Measurements from ENCODE around the gene PTGFR. TPM values are rescaled to one million over a fixed set of nuclear protein-coding genes. Genes with fewer than 3 reads are reported as not detected.

Gene PTGFR
- polyA plus RNA-seq, 3 donors, result 0.43 to 0.88 TPM; not detected in 1

DNA sequence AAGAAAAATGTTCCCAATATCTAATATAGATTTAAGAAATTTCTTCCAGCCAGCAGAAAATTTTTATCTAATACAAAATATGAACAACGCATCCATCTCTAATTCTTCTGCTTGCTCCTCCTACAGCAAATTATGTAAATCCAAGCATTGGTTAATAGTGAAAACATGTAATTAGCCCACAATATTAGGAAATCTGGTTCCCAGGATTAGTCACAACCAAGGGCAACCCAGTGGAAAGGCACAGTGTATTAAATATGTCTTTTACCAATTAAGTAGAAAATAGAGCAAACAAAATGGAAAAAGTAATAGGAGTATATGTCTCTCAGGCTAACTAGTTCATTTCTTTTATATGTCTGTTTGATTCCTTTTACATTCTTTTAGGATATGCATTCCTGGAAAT, 70.0 kb downstream of the PTGFR start:
- intact Hi-C loops (cut with micrococcal nuclease), result no loop called here
- WGBS (ENCODE audit: insufficient coverage), result no CpG with 5 or more reads among the region's 1 CpG
- no peaks in the 10 kb centered on the region for H3K36me3 Mint-ChIP-seq
- Histone ChIP-seq H3K36me3 (replicated peaks in 1 of 2; ENCODE audit: control insufficient read depth in 1 of 2, insufficient read depth in 2 of 2, low read length in 2 of 2) (no peaks in the 10 kb centered on the region), H3K4me1 (ENCODE audit: control insufficient read depth in 1 of 2, insufficient read depth in 2 of 2, low read length in 2 of 2) (peaks cover 0 to 5% of the 10 kb centered on the region in 2 donors), H4K20me1 (ENCODE audit: insufficient read depth, low read length) (no peaks in the 10 kb centered on the region), H3K4me2 (replicated peaks; ENCODE audit: extremely low read depth, low read length, poor library complexity, severe bottlenecking) (no peak overlapping the region), H3K27ac (ENCODE audit: low read depth in 1 of 2, low read length in 2 of 2) (peak overlapping the region in 1 of 2 donors; percentile 67), H2AFZ (ENCODE audit: insufficient read depth, low read depth, low read length, poor library complexity, severe bottlenecking) (no peak overlapping the region), H3K9me3 (replicated peaks in 1 of 2; ENCODE audit: control insufficient read depth in 1 of 2, insufficient read depth in 1 of 2, low read length in 2 of 2) (no peaks in the 10 kb centered on the region), H3K79me2 (ENCODE audit: insufficient read depth, low read length) (no peaks in the 10 kb centered on the region), H3K4me3 (replicated peaks in 1 of 3; ENCODE audit: low read depth in 2 of 3, low read length in 3 of 3) (peak overlapping the region in 1 of 3 experiments; percentile 47), H3K27me3 (ENCODE audit: control insufficient read depth in 2 of 2, insufficient read depth in 2 of 2, low read length in 2 of 2) (no peaks in the 10 kb centered on the region), H3K9ac (ENCODE audit: insufficient read depth, low read length, poor library complexity, severe bottlenecking) (no peak overlapping the region)
- DNase-seq, result peak in 2 of 3 donors; percentile 1 to 13
- H3K9me3 Mint-ChIP-seq, result peaks cover 0 to 9% (median 4%) of the 10 kb centered on the region in 7 donors
- no peak overlapping the region for H3K4me3 Mint-ChIP-seq
- TF ChIP-seq CTCF (IDR thresholded peaks at IDR 0.05), result no peak
- H3K4me1 Mint-ChIP-seq, result no peaks in the 10 kb centered on the region
- no peak overlapping the region for H3K27ac Mint-ChIP-seq
- peaks cover 0 to 2% (median 0%) of the 10 kb centered on the region in 3 donors for H3K27me3 Mint-ChIP-seq (ENCODE audit: low read depth in 3 of 3)

GRCh38 chr1:78561856-78562255, 71.1 kb downstream of the PTGFR start:
- Histone ChIP-seq H3K4me3 (replicated peaks in 1 of 3; ENCODE audit: low read depth in 2 of 3, low read length in 3 of 3) (peak overlapping the region in 1 of 3 experiments; percentile 47), H2AFZ (ENCODE audit: insufficient read depth, low read depth, low read length, poor library complexity, severe bottlenecking) (no peak overlapping the region), H3K4me2 (replicated peaks; ENCODE audit: extremely low read depth, low read length, poor library complexity, severe bottlenecking) (peak overlapping the region; percentile 46), H3K79me2 (ENCODE audit: insufficient read depth, low read length) (no peaks in the 10 kb centered on the region), H3K4me1 (ENCODE audit: control insufficient read depth in 1 of 2, insufficient read depth in 2 of 2, low read length in 2 of 2) (peaks cover 0 to 5% of the 10 kb centered on the region in 2 donors), H3K27me3 (ENCODE audit: control insufficient read depth in 2 of 2, insufficient read depth in 2 of 2, low read length in 2 of 2) (no peaks in the 10 kb centered on the region), H3K36me3 (replicated peaks in 1 of 2; ENCODE audit: control insufficient read depth in 1 of 2, insufficient read depth in 2 of 2, low read length in 2 of 2) (no peaks in the 10 kb centered on the region), H3K9ac (ENCODE audit: insufficient read depth, low read length, poor library complexity, severe bottlenecking) (no peak overlapping the region), H4K20me1 (ENCODE audit: insufficient read depth, low read length) (no peaks in the 10 kb centered on the region), H3K9me3 (replicated peaks in 1 of 2; ENCODE audit: control insufficient read depth in 1 of 2, insufficient read depth in 1 of 2, low read length in 2 of 2) (no peaks in the 10 kb centered on the region), H3K27ac (ENCODE audit: low read depth in 1 of 2, low read length in 2 of 2) (peak overlapping the region in 1 of 2 donors; percentile 67)
- Mint-ChIP-seq H3K4me3 (no peak overlapping the region), H3K27me3 (ENCODE audit: low read depth in 3 of 3) (no peaks in the 10 kb centered on the region), H3K36me3 (no peaks in the 10 kb centered on the region), H3K9me3 (peaks cover 0 to 9% (median 3%) of the 10 kb centered on the region in 7 donors), H3K4me1 (no peaks in the 10 kb centered on the region), H3K27ac (peak overlapping the region in 3 of 7 donors; percentile 38 to 86 (median 77))
- WGBS (ENCODE audit: insufficient coverage), result no CpG with 5 or more reads among the region's 2 CpGs
- intact Hi-C loops (cut with micrococcal nuclease), result no loop called here
- DNase-seq, result peak; percentile 9 to 31 (median 20)
- no peak for TF ChIP-seq CTCF (IDR thresholded peaks at IDR 0.05)

Data from CD14-positive monocyte (primary cell).